Omental fat pad (tissue), 4 donors: Measurements from ENCODE around the gene DIAPH1. TPM values are rescaled to one million over a fixed set of nuclear protein-coding genes. Genes with fewer than 3 reads are reported as not detected.

ENCODE experiments used
- ATAC-seq: fragments of 150-250 bp; one replicate; pipeline ENCODE4 v1.9.1; 2016; ENCODE audit warnings: mild to moderate bottlenecking, moderate library complexity; ENCODE audit not compliant: low FRiP score
- DNase-seq: peaks from one replicate; pipeline ENCODE4 v3.0.0-alpha.2; 2019; ENCODE audit warnings: low spot score
- total RNA-seq, 4 donors: library from RNA; depleted of rRNA; stranded (reverse); fragments of >200 nt; gene quantifications; one replicate each; pipeline ENCODE4 v1.1.0, GENCODE V29; 2016
- TF ChIP-seq, protein P1 (sequence below), 3 donors: fragments of 450-650 bp; IDR thresholded peaks; one replicate each; pipeline ENCODE4 v1.5.1; 2016 to 2017; ENCODE audit warnings: antibody characterized with exemption in 3 of 3, mild to moderate bottlenecking in 3 of 3, moderate library complexity in 2 of 3

DIAPH1 gene
- total RNA-seq, 4 donors from 2014 or later: 35.5 to 93.2 (median 47.9) TPM

DNA sequence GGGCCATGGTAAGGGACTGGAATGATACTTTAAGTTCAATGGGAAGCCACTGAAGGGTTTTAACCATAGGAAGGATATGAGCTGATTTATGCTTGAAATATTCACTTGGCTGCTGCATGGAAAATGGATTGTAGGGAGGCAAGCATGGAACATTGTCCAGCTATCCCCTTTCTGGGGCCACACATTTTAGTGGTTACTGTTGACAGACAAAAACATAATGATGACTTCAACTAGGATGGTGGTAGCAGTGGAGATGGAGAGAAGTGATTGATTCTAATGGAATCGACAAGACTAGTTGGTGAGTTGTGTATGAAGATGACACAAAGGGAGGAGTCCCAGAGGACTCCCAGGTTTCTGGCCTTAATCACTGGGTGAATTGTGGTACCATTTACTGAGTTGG is 38.6 kb upstream of the DIAPH1 start:
- ATAC-seq (no peak), DNase-seq (no peak)
- TF ChIP-seq, protein P1, sequence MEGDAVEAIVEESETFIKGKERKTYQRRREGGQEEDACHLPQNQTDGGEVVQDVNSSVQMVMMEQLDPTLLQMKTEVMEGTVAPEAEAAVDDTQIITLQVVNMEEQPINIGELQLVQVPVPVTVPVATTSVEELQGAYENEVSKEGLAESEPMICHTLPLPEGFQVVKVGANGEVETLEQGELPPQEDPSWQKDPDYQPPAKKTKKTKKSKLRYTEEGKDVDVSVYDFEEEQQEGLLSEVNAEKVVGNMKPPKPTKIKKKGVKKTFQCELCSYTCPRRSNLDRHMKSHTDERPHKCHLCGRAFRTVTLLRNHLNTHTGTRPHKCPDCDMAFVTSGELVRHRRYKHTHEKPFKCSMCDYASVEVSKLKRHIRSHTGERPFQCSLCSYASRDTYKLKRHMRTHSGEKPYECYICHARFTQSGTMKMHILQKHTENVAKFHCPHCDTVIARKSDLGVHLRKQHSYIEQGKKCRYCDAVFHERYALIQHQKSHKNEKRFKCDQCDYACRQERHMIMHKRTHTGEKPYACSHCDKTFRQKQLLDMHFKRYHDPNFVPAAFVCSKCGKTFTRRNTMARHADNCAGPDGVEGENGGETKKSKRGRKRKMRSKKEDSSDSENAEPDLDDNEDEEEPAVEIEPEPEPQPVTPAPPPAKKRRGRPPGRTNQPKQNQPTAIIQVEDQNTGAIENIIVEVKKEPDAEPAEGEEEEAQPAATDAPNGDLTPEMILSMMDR (IDR thresholded peaks at IDR 0.05): no peak

DNA sequence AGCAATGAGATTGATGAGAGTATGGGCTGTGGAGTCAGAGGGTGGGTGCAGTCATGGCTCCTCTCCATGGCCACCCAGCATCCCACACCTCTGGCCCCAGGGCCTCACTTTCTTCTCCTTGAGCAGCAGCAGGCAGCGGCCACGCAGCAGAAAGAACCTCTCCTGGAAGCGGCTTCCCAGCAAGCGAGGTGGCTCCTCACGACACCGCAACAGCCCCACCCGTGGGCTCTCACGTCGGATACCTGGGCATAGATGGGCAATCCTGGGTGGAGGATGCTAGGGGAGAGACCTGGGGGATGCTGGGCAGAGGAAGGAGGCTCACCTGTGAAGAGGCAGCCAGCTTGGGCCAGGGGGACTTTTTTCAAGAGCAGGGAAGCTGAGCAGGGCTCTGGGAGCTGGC is 37.6 kb upstream of the DIAPH1 start:
- DNase-seq (no peak), ATAC-seq (no peak)
- TF ChIP-seq, protein P1 (IDR thresholded peaks at IDR 0.05): no peak

DNA sequence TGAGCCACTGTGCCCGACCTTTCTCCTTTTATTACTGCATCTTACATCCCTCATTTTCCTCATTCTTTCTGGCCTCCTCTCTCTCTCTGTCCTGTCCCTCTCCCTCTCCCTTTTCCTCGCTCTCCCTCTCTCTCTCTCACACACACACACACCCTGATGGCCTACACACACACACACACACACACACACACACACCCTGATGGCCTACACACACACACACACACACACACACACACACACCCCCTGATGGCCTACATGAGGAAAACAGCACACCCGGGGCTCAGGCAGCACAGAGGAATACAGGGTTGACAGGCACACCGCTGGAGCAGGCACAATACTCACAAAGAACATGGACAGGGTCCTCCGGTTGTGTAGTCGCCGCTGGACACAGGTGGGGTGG is 36.2 kb upstream of the DIAPH1 start:
- TF ChIP-seq, protein P1 (IDR thresholded peaks at IDR 0.05): no peak
- no peak for DNase-seq
- no peak for ATAC-seq

DNA sequence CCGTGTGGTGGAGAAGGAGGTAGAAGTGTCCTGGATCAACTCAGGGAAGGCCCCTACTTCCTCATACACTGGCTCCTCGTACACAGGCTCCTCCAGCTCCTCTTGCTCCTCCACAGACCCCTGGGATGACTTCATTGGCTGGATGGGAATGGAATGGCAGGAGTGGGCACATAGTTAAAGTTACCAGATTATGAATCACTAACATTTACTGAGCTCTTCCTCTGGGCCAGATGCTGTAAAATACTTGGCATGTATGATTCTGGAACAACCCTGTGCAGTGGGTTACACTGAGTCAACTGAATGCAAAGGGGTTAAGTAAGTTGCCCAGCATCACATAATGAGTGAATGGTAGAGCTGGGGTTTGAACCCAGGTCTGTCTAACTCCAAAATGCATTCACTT is 35.5 kb upstream of the DIAPH1 start:
- TF ChIP-seq, protein P1 (IDR thresholded peaks at IDR 0.05): no peak
- no peak for DNase-seq
- no peak for ATAC-seq

DNA sequence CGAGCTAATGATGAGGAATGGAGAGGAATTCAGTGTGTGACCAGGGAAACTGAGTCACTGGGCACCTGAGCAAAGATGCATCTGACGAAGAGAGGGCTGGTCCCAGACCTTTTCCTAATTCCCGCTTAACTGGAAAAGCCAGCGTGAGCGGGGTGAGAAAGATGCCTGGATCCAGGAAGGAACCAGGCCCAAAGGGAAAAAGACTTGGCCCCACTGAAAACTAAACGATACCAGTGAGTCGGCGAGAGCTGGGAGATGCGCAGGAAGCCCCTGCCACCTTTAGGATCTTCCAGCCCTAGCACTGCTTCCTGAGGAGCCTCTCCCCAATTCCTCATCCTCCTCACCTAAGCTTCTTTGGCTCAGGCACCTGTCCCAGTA is 32.9 kb upstream of the DIAPH1 start:
- TF ChIP-seq, protein P1 (IDR thresholded peaks at IDR 0.05): no peak
- ATAC-seq: no peak
- no peak for DNase-seq

DNA sequence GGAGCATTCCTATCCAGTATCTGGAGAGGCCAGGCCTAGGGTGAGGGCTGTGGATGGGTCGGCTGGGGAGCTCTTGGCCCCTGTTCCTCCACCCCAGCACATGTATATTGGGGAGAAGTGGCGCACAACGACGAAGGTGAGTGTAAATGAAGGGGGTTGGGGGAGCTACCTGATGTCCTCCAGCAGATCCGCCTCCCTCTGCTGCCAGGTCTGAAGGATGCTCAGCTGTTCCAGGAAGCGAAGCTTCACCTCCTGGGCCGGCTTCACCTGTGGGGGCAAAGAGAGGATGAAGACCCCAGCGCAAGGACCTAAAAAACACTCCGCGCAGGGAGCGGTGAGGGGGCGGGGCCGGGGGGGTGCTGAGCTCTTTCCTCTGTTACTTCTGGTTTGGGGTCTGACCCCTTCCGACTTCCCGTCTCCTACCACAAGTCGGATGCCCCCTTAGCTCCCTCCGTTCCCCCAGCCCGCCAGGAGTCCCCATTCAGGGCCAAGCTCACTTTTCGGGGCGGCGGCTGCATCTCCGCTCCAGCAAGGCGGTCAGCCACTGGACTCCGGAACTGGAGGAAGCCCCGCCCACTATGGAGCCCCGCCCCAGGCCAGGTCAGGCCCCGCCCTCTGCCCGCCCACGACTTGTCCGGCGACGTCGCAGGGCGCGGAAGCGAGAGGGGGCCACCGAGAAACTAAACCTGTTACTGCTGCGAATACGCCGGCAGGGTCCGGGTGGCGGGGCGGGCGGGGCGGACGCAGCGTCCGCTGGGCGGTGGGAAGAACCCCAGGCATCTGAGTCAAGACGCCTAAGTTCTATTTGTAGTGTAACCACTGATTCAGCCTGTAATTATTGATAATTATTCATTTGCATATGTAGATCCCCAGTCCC is 32.3 kb upstream of the DIAPH1 start, which contains the start of gene FCHSD1:
FCHSD1 (minus strand) TSS at position 568 of the 877 bp plus-strand sequence; CDS start at position 518, 50 bp downstream.
- TF ChIP-seq, protein P1 (IDR thresholded peaks at IDR 0.05): no peak
- DNase-seq (peak; percentile 85), ATAC-seq (peak; percentile 94)

DNA sequence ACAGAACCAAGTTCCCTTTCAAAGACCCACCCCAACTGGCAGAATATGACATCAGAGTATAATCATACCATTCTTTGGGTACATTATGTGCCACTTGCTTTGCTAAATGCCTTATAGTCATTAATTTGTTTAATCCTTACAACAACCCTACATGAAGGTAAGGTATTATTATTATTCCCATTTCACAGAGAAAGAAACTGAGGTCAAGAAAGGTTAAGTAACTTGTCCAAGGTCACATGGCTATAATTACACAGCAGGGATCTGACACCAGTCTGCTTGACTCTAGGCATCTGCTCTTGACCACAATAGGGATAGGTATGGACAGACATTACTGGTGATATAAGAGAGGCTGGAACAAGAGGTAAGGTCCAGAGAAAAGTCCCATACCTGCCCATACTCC is 31.2 kb upstream of the DIAPH1 start:
- TF ChIP-seq, protein P1 (IDR thresholded peaks at IDR 0.05): no peak
- ATAC-seq: no peak
- no peak for DNase-seq
